Hepatocyte (in vitro differentiated cells): ENCODE measurements around the gene ZNF785. TPM values are rescaled to one million over a fixed set of nuclear protein-coding genes. Genes with fewer than 3 reads are reported as not detected.

ENCODE experiments used
- DNase-seq: peaks from one replicate; pipeline ENCODE4 v3.0.0-alpha.2; 2016; ENCODE audit warnings: low spot score
- H2AFZ ChIP-seq: fragments of 200-600 bp; sonication (generic); 2 replicates; pipeline ENCODE4 v1.6.0; 2016; ENCODE audit warnings: antibody characterized with exemption, mild to moderate bottlenecking
- H3K27ac ChIP-seq: fragments of 200-600 bp; sonication (generic); 2 replicates; pipeline ENCODE4 v1.5.1; 2016; ENCODE audit warnings: mild to moderate bottlenecking
- H3K27me3 ChIP-seq: fragments of 200-600 bp; sonication (generic); 2 replicates; pipeline ENCODE4 v1.6.1; 2016
- H3K36me3 ChIP-seq: fragments of 200-600 bp; sonication (generic); replicated peaks from 2 replicates; pipeline ENCODE4 v1.5.1; 2016; ENCODE audit warnings: low read depth; ENCODE audit not compliant: insufficient read depth
- H3K4me1 ChIP-seq: fragments of 200-600 bp; sonication (generic); 2 replicates; pipeline ENCODE4 v1.5.1; 2016; ENCODE audit warnings: mild to moderate bottlenecking, moderate library complexity; ENCODE audit not compliant: insufficient read depth
- H3K4me2 ChIP-seq: fragments of 200-600 bp; sonication (generic); 2 replicates; pipeline ENCODE4 v1.6.0; 2016
- H3K4me3 ChIP-seq: fragments of 200-600 bp; sonication (generic); 2 replicates; pipeline ENCODE4 v1.5.1; 2016; ENCODE audit warnings: mild to moderate bottlenecking
- H3K79me2 ChIP-seq: fragments of 200-600 bp; sonication (generic); 2 replicates; pipeline ENCODE4 v1.6.0; 2017; ENCODE audit warnings: mild to moderate bottlenecking
- H3K9me2 ChIP-seq: fragments of 200-600 bp; sonication (generic); replicated peaks from 2 replicates; pipeline ENCODE4 v1.6.0; 2017; ENCODE audit warnings: mild to moderate bottlenecking; ENCODE audit not compliant: insufficient read depth
- H3K9me3 ChIP-seq: fragments of 200-600 bp; sonication (generic); 2 replicates; pipeline ENCODE4 v1.5.1; 2016; ENCODE audit warnings: low read depth, mild to moderate bottlenecking
- H4K20me1 ChIP-seq: fragments of 200-600 bp; sonication (generic); 2 replicates; pipeline ENCODE4 v1.6.0; 2016; ENCODE audit warnings: mild to moderate bottlenecking; ENCODE audit not compliant: insufficient read depth, poor library complexity, severe bottlenecking
- EZH2 ChIP-seq: fragments of 200-600 bp; sonication (generic); IDR thresholded peaks from 2 replicates; pipeline ENCODE4 v1.6.1; 2016; ENCODE audit warnings: antibody characterized with exemption, mild to moderate bottlenecking, borderline replicate concordance
- EZH2phosphoT487 ChIP-seq: fragments of 200-600 bp; sonication (generic); IDR thresholded peaks from one replicate; pipeline ENCODE4 v1.6.1; 2018; ENCODE audit warnings: antibody characterized with exemption, mild to moderate bottlenecking, low read depth, moderate library complexity; ENCODE audit not compliant: unreplicated experiment, severe bottlenecking
- WGBS: methylation state at CpG from one replicate; pipeline ENCODE4 v1.1.6; 2016; ENCODE audit warnings: low lambda C conversion rate; ENCODE audit errors: missing lambda C conversion rate; 5-methylcytosine and 5-hydroxymethylcytosine counted together
- polyA plus RNA-seq: library from polyadenylated mRNA; unstranded; fragments of >200 nt; fragmentation: Nextera tagmentation; extraction: Ambion mirVana; gene quantifications from 2 replicates; pipeline ENCODE4 v1.2.1, GENCODE V29; 2016
- total RNA-seq: library from RNA; depleted of rRNA; stranded (reverse); fragments of >200 nt; gene quantifications from 2 replicates; pipeline ENCODE4 v1.2.3, GENCODE V29; 2014
- TF ChIP-seq, protein P1 (sequence below): fragments of 200-600 bp; sonication (generic); IDR thresholded peaks from 2 replicates; pipeline ENCODE4 v1.5.1; 2016; ENCODE audit warnings: antibody characterized with exemption, mild to moderate bottlenecking; ENCODE audit not compliant: poor library complexity

Gene ZNF785
- total and polyA plus RNA-seq, 2 experiments from 2014 or later = 10.0 to 11.7 TPM

DNA sequence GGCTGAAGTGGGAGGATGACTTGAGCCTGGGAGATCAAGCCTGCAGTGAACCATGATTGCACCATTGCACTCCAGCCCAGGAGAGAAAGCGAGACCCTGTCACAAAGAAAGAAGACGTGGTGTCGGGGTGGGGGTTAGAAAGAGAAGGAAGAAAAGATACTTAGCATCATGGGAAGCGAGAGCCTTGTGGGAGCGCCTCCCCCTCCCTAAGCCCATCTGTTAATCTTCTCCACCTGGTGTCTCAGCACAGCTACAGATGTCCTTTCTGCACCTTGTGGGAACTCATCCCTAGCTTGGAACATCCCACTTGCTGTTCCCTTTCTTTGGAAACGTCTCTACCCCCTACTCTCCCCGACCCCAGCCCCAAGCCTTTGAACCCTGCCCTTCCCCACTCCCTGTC lies 20.0 kb downstream of the ZNF785 start:
- Histone ChIP-seq H4K20me1 (no peaks in the 10 kb centered on the region), H3K4me1 (peaks cover 5% of the 10 kb centered on the region), H3K4me2 (no peak overlapping the region), H3K27ac (no peak overlapping the region), H3K9me2 (no peaks in the 10 kb centered on the region), H2AFZ (no peak overlapping the region), H3K9me3 (no peaks in the 10 kb centered on the region), H3K4me3 (no peak overlapping the region), H3K79me2 (peaks cover 11% of the 10 kb centered on the region), H3K27me3 (no peaks in the 10 kb centered on the region), H3K36me3 (no peaks in the 10 kb centered on the region)
- DNase-seq = no peak
- WGBS = 85% methylated on average over 7 of the region's 7 CpGs
- TF ChIP-seq EZH2 (no peak), EZH2phosphoT487 (no peak)
- TF ChIP-seq, protein P1, sequence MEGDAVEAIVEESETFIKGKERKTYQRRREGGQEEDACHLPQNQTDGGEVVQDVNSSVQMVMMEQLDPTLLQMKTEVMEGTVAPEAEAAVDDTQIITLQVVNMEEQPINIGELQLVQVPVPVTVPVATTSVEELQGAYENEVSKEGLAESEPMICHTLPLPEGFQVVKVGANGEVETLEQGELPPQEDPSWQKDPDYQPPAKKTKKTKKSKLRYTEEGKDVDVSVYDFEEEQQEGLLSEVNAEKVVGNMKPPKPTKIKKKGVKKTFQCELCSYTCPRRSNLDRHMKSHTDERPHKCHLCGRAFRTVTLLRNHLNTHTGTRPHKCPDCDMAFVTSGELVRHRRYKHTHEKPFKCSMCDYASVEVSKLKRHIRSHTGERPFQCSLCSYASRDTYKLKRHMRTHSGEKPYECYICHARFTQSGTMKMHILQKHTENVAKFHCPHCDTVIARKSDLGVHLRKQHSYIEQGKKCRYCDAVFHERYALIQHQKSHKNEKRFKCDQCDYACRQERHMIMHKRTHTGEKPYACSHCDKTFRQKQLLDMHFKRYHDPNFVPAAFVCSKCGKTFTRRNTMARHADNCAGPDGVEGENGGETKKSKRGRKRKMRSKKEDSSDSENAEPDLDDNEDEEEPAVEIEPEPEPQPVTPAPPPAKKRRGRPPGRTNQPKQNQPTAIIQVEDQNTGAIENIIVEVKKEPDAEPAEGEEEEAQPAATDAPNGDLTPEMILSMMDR = no peak

DNA sequence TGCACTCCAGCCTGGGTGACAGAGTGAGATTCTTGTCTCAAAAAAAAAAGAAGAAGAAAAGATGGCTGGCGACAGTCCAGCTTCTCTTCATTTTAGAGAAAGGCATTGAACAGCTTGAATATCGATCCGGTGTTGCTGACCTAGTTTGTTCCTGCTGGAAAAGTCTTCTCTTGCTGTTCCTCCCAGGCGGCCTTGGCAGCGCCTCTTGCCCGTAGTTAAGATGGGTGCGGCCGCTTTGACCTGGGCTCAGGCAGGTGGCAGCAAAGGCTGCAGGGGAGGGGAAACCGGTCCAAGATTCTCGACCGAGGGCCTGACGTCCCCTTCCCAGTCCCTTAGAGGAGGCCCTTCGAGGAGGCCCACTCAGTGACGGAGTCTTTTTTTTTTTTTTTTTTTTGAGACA lies 23.5 kb downstream of the ZNF785 start:
- TF ChIP-seq, protein P1 = no peak
- TF ChIP-seq EZH2phosphoT487 = no peak
- no peak for TF ChIP-seq EZH2
- no peak overlapping the region for H3K27ac ChIP-seq
- no peaks in the 10 kb centered on the region for H3K27me3 ChIP-seq
- H3K9me2 ChIP-seq = no peaks in the 10 kb centered on the region
- H3K4me1 ChIP-seq = peaks cover 3% of the 10 kb centered on the region
- peaks cover 7% of the 10 kb centered on the region for H3K79me2 ChIP-seq
- no peaks in the 10 kb centered on the region for H3K36me3 ChIP-seq
- no peak overlapping the region for H3K4me2 ChIP-seq
- H2AFZ ChIP-seq = no peak overlapping the region
- no peak for DNase-seq
- 97% methylated on average over 14 of the region's 14 CpGs for WGBS
- H4K20me1 ChIP-seq = no peaks in the 10 kb centered on the region
- H3K9me3 ChIP-seq = no peaks in the 10 kb centered on the region
- no peak overlapping the region for H3K4me3 ChIP-seq

GRCh38 chr16:30561089-30561816 lies 24.2 kb downstream of the ZNF785 start:
- DNase-seq = no peak
- Histone ChIP-seq H3K9me3 (no peaks in the 10 kb centered on the region), H2AFZ (peak overlapping the region; percentile 68), H3K36me3 (no peaks in the 10 kb centered on the region), H3K4me1 (peaks cover 9% of the 10 kb centered on the region), H4K20me1 (no peaks in the 10 kb centered on the region), H3K9me2 (no peaks in the 10 kb centered on the region), H3K27me3 (no peaks in the 10 kb centered on the region), H3K4me3 (no peak overlapping the region), H3K4me2 (peak overlapping the region; percentile 57), H3K27ac (no peak overlapping the region), H3K79me2 (peaks cover 14% of the 10 kb centered on the region)
- WGBS = 58% methylated on average over 45 of the region's 46 CpGs
- TF ChIP-seq, protein P1 = no peak
- no peak for TF ChIP-seq EZH2
- no peak for TF ChIP-seq EZH2phosphoT487

DNA sequence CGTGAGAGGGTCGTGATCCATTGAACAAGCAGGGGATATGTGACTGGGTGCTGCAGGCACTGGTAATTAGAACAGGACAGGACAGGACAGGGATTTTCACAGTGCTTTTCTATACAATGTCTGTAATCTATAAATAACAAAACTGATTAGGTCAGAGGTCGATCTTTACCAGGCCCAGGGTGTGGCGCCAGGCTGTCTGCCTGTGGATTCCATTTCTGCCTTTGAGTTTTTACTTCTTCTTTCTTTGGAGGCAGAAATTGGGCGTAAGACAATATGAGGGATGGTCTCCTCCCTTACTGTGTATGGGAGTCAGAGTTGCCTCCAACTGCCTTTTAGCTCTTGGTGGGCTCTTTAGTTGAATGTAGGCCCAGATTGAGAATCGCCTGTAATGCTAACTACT lies 25.8 kb downstream of the ZNF785 start:
- H3K9me3 ChIP-seq = no peaks in the 10 kb centered on the region
- no peaks in the 10 kb centered on the region for H3K27me3 ChIP-seq
- peaks cover 30% of the 10 kb centered on the region for H3K79me2 ChIP-seq
- 87% methylated on average over 6 of the region's 6 CpGs for WGBS
- peaks cover 10% of the 10 kb centered on the region for H3K4me1 ChIP-seq
- no peaks in the 10 kb centered on the region for H4K20me1 ChIP-seq
- DNase-seq = no peak
- H3K27ac ChIP-seq = no peak overlapping the region
- no peak overlapping the region for H2AFZ ChIP-seq
- no peak overlapping the region for H3K4me2 ChIP-seq
- TF ChIP-seq, protein P1 = no peak
- no peak for TF ChIP-seq EZH2phosphoT487
- TF ChIP-seq EZH2 = no peak
- H3K9me2 ChIP-seq = no peaks in the 10 kb centered on the region
- no peak overlapping the region for H3K4me3 ChIP-seq
- H3K36me3 ChIP-seq = no peaks in the 10 kb centered on the region
